HG02852 (cell line): ENCODE data around the gene NPB.

Experiments used
- ATAC-seq: cut with Tn5 transposase; IDR thresholded peaks from one replicate; pipeline ENCODE4 v1.9.1; 2021; ENCODE audit warnings: mild to moderate bottlenecking, moderate library complexity; ENCODE audit not compliant: unreplicated experiment

Gene NPB

DNA sequence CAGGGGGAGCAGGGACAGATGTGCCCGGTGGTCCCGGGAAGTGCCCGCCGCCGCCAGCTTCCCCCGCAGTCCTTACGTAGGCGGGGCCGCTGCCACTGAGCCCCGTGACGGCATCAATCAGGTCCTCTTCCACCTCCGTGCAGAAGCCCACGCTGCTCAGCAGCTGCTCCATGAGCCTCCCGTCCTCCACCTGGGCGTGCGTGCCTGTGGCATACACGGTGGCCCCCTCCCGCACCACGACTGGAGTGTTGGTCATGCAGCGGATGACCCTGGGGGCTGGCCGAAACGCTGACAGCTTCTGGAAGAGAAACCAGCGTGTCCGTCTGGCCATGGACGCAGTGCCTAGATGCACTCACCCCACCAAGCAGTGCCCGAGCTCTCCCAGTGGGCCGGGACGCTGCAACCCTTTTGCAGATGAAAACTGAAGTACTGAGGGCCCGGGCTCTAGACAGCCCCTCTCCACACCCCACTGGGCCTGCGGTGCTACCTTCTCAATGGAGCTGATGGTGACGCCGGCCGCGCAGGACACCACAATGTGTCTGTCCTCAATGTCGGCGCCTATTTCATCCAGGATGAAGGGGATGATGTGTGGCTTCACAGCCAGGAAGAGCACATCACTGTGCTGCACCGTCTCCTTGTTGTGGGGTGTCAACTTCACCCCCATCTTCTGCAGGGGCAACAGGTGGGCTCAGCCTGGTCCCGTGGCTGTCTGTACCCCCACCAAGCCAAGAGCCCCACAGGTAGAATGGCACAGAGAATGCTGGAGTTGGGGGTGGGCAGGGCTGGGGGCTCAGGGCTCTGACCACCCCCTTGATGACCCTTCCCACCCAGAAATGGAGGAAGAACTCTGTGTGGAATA is 33.0 kb downstream of the NPB start:
- no peak for ATAC-seq

DNA sequence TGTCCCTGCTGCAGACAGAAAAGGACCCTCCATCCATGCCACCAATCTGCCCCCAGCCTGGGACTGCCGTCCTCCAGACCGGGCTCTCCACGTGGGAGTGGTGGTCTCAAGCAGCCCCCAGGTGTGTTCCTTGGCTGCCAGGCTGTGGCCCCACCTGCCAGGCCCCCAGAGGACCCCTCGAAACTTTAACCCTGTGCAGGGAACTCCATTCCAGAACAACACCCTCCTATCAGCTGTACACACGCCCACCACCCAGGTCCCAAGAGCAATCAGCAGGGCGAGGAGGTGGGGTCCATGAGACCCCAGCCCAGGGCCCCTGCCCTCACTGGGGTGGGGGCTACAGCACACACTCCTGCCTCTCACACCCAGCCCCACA is 33.7 kb downstream of the NPB start:
- no peak for ATAC-seq

DNA sequence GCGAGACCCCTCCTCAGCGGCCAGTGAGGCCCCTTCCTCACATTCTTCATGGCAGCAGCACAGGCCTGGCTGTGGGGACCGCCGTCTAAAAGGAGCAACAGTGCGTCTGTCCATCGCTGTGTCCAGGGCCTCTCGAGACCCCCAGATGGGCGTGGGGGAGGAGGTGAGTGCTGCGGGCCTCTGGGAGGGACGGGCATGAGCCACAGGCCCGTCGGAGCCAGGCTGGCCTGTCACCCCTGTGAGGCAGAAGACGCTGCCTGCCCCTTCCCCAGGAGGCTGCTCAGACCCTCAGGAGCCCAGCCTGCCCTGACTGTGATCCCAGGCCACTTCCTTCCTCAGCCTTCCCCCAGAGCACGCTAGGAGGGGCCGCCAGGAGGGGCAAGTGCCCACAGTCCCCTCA is 37.2 kb downstream of the NPB start:
- no peak for ATAC-seq

DNA sequence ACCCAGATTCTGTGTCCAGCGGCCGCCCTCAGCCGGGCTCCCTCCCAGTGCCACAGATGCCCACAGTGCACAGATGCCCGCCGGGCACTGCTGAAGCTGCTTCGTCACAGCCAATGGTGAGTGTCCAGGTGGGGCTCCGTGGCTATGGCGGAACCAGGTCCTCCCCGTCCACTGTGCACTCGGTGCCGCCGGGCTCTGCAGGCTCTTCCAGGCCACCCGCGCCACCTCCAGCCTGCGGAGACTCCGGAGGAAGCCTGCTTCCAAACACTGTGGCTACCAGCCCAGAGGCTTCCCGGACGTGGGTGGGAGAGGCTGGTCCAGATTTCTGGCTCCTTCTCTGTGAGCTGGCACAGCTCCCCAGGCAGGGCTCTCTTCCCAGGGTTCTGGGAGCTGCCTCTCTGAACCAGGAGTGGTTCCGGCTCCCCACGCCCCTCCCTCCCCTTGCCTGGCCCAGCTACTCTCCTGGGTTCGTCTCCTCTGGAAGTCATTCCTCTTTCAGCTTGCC is 37.9 kb downstream of the NPB start:
- no peak for ATAC-seq

DNA sequence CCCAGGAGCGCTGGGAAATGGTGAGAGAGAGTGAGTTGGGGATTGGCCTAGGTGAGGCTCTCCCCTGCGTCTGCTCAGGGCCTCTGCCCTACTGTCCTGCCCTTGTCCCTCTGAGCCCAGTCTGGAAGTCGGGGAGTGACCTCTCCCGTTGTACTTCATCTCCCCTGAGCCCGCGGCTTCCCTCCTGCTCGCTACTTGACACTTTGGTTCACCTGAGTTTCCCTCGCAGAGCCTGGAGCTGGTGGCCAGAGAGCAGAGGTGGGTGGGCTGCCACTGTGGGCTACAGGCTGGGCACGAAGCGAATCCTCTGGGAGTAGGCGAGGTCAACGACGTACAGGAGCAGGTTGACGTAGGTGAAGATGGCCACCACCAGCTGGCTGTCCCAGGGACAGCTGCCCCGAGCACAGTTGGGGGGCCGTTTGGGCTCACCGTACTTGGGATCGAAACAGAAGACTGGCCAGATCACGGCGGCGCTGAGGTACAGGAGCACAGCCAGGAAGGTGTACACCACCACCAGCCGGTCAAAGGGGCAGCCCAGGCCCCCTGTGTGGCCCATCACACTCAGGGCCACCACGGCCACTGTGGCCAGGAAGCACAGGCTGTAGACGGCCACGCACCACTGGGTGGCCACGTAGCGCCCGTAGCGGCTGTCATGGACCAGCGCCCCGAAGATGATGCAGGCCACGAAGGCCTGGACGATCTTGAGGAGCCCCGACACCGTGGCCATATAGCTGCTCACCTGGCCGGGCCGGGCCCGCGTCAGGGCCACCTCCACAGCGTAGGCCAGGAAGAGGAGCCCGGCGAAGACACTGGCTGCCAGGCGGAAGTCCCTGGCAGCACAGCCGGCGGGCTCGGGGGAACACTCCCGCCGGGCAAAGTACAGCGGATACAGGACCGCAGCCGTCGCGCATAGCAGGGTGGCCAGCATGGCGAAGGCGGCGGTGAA is 38.8 kb downstream of the NPB start:
- ATAC-seq = no peak

DNA sequence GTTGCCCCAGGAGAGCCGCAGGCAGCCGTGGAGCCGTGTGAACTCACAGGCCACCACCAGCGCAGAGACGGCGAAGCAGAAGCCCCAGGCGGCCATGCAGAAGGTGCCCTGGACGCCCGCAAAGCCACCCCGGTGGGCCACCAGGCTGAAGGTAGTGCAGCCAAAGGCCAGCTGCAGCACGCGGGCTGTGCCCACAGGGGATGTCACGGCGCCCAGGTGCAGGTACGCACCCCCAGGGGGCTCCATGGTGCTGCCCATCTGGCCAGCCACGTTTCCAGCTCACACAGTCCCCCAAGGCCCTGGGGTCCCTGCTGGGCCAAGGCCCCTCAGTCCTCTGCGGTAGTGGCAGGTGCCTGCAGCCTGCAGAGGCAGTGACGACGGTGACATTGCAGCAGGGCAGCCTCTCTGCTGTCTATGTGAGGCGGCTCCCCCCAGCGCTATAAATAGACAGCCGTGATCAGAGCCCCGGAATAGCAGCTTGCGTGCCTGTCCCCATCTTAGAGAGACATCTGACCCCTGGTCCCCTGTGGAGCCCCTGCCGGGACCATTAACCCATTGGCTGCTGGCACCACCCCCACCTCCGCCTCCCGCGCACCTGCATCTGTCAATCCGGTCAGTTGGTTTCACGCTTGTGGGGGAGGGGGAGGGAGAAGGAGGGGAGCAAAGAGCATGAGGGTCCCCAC is 39.6 kb downstream of the NPB start:
- ATAC-seq = no peak

DNA sequence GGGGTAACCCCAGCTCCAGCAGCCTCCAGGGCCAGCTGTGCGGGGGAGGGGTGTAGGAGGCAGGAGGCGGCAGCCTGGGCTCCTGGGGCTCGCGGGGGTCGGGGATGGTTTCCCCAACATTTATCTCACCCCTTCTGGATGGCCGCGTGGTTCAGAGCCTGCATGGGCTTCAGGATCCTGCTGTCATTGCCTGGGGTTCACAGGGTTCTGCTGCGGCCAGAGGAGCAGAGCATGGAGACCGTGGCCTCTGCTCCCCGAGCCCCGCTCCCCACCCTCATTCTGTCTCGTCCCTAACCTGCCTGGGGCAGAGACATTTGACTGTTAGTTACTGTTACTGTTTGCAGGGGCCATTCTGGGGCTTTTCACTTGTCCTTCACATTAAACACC is 40.1 kb downstream of the NPB start:
- ATAC-seq = no peak

DNA sequence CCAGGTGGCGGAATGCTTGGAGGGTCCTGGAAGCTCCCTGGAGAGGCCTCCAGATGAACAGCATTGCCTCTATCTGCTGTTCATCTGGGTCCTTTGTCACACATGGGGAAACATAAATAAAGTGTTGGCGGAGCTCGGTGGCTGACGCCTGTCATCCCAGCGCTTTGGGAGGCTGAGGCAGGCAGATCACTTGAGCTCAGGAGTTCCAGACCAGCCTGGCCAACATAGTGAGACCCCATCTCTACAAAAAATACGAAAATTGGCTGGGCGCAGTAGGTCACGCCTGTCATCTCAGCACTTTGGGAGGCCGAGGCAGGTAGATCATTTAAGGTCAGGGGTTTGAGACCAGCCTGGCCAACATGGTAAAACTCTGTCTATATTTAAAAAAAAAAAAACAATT is 42.8 kb downstream of the NPB start:
- no peak for ATAC-seq

DNA sequence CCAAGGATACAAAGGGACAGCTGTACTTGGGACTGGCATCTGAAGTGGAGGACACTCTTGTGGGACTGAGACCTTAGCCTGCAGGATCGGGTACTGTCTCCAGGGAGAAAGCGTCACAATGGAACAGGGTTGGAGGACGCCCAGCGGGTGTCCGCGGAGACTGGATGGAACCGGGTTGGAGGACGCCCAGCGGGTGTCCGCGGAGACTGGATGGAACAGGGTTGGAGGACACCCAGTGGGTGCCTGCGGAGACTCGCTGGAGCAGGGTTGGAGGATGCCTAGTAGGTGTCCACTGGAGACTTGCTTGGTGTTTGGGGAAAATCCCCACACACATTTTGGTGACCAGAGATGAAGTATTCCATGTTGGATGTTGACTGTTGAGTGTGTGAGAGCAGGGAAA is 45.2 kb downstream of the NPB start, which contains the start of gene MYADML2:
Gene MYADML2 (minus strand): TSS at position 45 of the 400 bp plus-strand sequence. CDS start 5,492 bp downstream, outside the sequence.
- no peak for ATAC-seq

DNA sequence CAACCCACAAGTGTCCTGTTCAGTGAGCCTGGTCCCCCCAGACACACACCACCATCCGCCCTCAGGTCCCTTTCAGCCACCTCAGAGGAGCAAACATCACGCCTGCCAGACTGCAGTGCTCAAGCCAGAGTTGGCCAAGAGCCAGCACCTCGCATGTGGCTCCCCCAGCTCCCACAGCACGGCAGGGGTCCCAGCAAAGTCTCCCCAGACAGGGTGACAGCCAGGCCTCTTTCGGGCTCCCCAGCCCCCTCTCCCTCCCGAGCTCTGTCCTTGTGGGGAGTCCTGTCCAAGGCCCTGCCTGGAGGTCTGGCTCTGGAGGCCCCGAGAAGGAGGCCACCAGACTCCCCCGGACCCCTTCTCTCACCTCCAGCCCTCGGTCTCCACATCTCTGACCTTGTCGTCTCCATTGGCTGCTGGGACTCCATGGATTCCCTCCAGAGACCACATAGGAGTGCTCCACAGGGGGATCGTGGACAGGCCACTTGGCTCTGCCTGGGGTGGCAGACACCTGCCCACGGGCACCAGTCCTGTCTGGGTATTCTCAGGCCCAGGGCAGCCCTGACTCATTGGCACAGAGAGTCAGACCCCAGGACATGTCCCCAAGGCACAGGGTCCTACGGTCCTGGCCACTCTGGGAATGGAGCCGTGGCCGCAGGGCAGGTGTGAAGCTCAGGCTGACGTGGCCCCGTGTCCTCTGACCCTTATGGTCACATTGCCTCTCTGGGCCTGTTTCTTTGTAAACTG is 46.8 kb downstream of the NPB start:
- no peak for ATAC-seq

DNA sequence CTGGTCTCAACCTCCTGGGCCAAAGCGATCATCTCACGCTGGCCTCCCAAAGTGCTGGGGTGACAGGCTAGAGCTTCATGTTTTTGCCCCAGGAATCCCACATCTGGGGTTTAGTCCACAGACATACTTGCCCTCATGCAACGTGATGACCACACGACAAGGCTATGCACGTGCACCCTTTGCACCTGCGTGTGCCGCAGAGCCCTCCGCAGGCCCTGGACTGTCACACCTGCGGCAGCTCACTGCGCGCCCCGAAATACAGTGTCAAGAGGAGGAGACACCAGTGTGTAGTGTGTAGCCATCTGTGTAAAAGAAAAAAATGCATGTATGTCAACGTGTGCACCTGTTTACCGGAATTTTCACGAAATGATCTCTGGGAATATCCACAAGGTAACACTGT is 48.5 kb downstream of the NPB start:
- no peak for ATAC-seq

DNA sequence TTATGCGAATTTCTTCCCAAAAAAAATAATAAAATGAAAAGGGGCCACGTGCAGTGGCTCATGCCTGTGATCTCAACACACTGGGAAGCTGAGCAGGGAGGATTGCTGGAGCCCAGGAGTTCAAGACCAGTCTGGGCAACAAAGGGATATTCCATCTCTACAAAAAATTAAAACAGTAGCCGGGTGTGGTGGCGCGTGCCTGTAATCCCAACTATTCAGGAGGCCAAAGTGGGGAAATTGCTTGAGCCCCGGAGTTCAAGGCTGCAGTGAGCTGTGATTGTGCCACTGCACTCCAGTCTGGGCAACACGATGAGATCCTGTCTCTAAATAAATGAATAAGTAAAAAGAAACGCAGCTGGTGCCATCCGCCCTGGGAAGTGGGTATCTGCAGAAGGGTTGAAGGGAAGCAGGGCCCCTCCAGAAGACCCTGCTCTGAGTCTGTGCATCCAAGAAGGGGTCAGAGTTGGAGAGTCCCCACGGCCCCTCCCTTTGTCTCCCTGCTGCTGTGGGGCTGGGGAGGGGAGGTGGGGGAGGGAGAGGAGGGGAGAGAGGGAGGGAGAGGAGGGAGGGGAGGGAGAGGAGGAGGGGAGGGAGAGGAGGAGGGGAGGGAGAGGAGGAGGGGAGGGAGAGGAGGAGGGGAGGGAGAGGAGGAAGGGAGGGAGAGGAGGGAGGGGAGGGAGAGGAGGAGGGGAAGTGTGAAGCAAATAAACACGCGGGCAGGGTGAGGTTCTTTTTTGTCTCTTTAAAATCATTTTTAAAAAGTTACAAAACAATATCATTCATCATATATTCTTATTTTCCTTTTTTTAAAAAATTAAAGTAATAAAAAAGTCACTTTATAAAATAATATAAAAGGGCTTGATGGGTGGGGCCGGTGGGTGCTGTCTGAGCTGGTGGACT is 50.0 kb downstream of the NPB start:
- ATAC-seq = no peak
